ENCODE results near the gene ARMH4.

DNA sequence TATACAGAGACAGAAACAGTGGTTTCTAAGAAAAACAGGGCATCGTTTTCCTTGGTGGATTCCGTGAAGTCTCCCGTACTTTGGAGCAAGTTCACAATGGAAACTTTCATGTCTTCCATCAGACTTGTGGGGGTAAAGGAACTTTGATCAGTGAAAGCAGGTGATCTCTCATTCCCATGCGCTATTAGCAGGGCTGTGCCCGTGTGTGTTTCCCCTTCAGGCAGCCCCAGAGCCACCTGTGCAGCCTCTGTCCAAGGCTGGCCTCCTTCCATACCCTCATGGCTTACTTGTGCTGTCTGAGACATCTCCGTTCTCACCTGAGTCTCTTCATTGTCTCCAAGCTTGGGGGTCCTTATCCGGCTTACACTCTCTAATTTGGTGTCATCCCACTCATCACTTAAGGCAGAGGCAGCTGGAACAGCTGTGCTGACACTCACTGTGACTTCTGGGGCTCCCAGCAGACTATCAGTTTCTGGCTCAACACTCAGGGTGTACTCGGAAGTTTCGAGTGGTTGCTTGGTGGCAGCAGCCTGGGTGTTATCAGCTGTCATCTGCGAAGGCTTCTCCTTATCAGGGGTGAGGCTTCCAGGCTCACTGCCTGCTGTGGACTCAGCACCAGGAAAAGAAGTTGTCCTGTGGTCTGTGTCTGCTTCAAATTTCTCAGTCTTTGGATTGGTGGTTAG is 13.8 kb downstream of the ARMH4 start:
- TF ChIP-seq, protein P1, sequence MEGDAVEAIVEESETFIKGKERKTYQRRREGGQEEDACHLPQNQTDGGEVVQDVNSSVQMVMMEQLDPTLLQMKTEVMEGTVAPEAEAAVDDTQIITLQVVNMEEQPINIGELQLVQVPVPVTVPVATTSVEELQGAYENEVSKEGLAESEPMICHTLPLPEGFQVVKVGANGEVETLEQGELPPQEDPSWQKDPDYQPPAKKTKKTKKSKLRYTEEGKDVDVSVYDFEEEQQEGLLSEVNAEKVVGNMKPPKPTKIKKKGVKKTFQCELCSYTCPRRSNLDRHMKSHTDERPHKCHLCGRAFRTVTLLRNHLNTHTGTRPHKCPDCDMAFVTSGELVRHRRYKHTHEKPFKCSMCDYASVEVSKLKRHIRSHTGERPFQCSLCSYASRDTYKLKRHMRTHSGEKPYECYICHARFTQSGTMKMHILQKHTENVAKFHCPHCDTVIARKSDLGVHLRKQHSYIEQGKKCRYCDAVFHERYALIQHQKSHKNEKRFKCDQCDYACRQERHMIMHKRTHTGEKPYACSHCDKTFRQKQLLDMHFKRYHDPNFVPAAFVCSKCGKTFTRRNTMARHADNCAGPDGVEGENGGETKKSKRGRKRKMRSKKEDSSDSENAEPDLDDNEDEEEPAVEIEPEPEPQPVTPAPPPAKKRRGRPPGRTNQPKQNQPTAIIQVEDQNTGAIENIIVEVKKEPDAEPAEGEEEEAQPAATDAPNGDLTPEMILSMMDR (IDR thresholded peaks at IDR 0.05), result no peak
- no peak for TF ChIP-seq POLR2A (IDR thresholded peaks at IDR 0.05)
